GM19193 (cell line): ENCODE results near the gene TBC1D13.
A peak's percentile ranks its signal among the peaks of the same experiment; 100 is the strongest.

Source experiments
- POLR2A ChIP-seq: IDR thresholded peaks from 4 replicates; pipeline ENCODE4 v1.6.1; 2011; ENCODE audit not compliant: insufficient read depth, insufficient read length; ENCODE audit errors: extremely low read depth

Gene TBC1D13

GRCh38 chr9:128825923-128826700 is 39.1 kb downstream of the TBC1D13 start:
- TF ChIP-seq POLR2A: no peak

- no peak for TF ChIP-seq POLR2A
Observed at GRCh38 chr9:128828267-128828666, 41.2 kb downstream of the TBC1D13 start.

- no peak for TF ChIP-seq POLR2A
Observed at GRCh38 chr9:128828719-128829452, 41.8 kb downstream of the TBC1D13 start.

GRCh38 chr9:128829477-128830251 is 42.6 kb downstream of the TBC1D13 start, which contains the start of gene SPOUT1:
SPOUT1 (minus strand) TSS chr9:128829794; CDS start chr9:128829780, 14 bp downstream.
- peak; percentile 93 for TF ChIP-seq POLR2A

GRCh38 chr9:128833696-128834095 is 46.6 kb downstream of the TBC1D13 start:
- no peak for TF ChIP-seq POLR2A

GRCh38 chr9:128835246-128836210 is 48.5 kb downstream of the TBC1D13 start:
- TF ChIP-seq POLR2A: no peak

GRCh38 chr9:128836509-128837145 is 49.6 kb downstream of the TBC1D13 start:
- TF ChIP-seq POLR2A: no peak

GRCh38 chr9:128838338-128838737 is 51.3 kb downstream of the TBC1D13 start:
- TF ChIP-seq POLR2A: no peak

- TF ChIP-seq POLR2A: no peak
Observed at GRCh38 chr9:128840524-128840923, 53.5 kb downstream of the TBC1D13 start.

GRCh38 chr9:128841694-128842492 is 54.8 kb downstream of the TBC1D13 start:
- TF ChIP-seq POLR2A: no peak

GRCh38 chr9:128845186-128845931 is 58.3 kb downstream of the TBC1D13 start:
- no peak for TF ChIP-seq POLR2A

- TF ChIP-seq POLR2A: no peak
Observed at GRCh38 chr9:128846680-128847030, 59.6 kb downstream of the TBC1D13 start.
